KOPT-K1 (cell line): ENCODE measurements around the gene CLTB.
A peak's percentile ranks its signal among the peaks of the same experiment; 100 is the strongest.
"Not testable (repeated sequence)": the region's sequence is repeated elsewhere in the genome, so short reads cannot be mapped to it uniquely, and the experiment has no call there.

Source experiments
- H3K27ac ChIP-seq: fragments of 200-600 bp; sonication (generic); 2 replicates; pipeline ENCODE4 v1.5.1; 2016; ENCODE audit warnings: antibody characterized with exemption, mild to moderate bottlenecking, low read depth, low read length; ENCODE audit not compliant: poor library complexity, severe bottlenecking
- H3K36me3 ChIP-seq: fragments of 200-600 bp; sonication (generic); 2 replicates; pipeline ENCODE4 v1.5.1; 2017; ENCODE audit warnings: antibody characterized with exemption, mild to moderate bottlenecking, low read length, moderate library complexity; ENCODE audit not compliant: insufficient read depth
- H3K9me3 ChIP-seq: fragments of 200-600 bp; sonication (generic); 2 replicates; pipeline ENCODE4 v1.5.1; 2017; ENCODE audit warnings: antibody characterized with exemption, low read length, mild to moderate bottlenecking; ENCODE audit not compliant: insufficient read depth, poor library complexity, severe bottlenecking

CLTB gene, protein sequence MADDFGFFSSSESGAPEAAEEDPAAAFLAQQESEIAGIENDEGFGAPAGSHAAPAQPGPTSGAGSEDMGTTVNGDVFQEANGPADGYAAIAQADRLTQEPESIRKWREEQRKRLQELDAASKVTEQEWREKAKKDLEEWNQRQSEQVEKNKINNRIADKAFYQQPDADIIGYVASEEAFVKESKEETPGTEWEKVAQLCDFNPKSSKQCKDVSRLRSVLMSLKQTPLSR

DNA sequence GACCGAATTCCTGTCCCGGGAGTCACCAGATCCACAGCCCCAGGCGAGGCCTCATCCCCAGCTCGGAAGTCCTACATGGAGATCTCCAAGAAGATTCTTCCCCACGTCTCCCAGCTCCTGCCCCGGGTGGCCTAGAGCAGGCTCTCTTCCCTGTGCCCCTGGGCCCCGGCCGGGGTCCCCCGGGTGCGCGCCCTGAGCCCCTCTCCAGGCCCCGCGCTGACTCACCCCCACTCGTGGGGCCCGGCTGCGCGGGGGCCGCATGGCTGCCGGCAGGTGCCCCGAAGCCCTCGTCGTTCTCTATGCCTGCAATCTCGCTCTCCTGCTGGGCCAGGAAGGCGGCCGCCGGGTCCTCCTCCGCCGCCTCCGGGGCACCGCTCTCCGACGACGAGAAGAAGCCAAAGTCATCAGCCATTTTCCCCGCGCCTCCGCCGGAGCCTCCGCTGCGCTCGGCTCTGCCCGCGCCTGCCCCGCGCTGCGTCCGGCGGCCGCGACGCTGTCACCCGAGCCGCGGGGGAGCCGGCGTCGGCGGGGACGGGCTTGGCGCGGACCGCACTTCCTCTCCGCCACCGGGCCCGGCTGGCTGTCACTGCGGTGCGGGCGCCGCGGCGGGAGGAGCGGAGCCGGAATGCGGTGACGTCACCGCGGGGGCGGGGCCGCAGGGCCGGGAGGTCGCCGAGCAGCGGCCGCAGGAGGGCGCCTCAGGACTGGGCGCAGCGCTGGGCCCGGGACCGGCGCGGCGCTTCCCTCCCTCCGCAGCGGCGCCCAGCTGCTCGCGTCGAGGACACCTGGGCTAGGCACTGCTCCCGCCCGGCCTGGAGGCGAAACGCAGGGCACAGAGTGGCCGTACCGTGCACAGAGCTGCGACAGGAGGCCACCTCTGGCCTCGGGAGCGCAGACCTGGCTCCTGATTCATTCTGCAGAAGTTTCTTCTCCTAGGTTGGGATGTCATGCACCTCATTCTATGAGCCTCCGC lies at the start of gene CLTB:
TSS of gene CLTB (minus strand) at position 588 of the 973 bp plus-strand sequence. CDS start at position 412, 176 bp downstream.
- Histone ChIP-seq H3K27ac (peak within 1 kb of the TSS; percentile 70), H3K36me3 (no peaks in the 10 kb centered on the region), H3K9me3 (peaks cover 13% of the 10 kb centered on the region)

- H3K36me3 ChIP-seq, result peaks cover 38% of the 10 kb centered on the region
- no peak overlapping the region for H3K27ac ChIP-seq
- no peaks in the 10 kb centered on the region for H3K9me3 ChIP-seq
Observed at GRCh38 chr5:176463113-176463764, 46.9 kb upstream of the CLTB start.

GRCh38 chr5:176461349-176461748 lies 45.0 kb upstream of the CLTB start:
- H3K36me3 ChIP-seq, result peaks cover 19% of the 10 kb centered on the region
- no peaks in the 10 kb centered on the region for H3K9me3 ChIP-seq
- H3K27ac ChIP-seq, result no peak overlapping the region

GRCh38 chr5:176458904-176459561 lies 42.7 kb upstream of the CLTB start:
- no peaks in the 10 kb centered on the region for H3K9me3 ChIP-seq
- no peak overlapping the region for H3K27ac ChIP-seq
- H3K36me3 ChIP-seq, result peaks cover 12% of the 10 kb centered on the region

DNA sequence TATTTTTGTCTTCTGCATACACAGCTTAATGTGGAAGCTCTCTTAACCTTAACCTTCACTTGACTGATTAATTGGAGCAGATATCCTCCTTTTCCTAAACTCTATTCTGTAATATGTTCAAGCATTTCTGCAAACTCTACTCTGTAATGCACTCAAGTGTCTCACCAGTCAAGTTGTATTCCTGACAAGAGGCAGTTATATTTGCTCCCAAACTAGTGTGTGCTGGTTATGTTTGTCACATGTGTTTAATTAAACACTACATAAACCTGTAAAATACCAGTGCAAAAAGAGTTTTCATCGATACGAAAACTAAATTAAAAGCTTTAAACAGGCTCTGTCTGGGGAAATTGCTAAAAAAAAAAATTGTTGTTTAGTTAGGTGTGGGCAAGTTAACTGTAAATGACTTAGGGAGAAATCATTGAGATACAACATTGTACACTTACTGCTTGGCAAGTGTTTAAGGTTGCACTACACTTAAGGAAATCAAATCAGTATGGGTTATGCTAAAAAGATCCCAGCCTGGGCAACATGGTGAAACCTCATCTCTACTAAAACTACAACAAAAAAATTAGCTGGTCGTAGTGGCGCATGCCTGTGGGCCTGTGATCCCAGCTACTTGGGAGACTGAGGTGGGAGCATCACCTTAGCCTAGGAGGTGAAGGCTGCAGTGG lies 38.5 kb upstream of the CLTB start:
- no peak overlapping the region for H3K27ac ChIP-seq
- no peaks in the 10 kb centered on the region for H3K9me3 ChIP-seq
- H3K36me3 ChIP-seq, result peaks cover 38% of the 10 kb centered on the region

- no peak overlapping the region for H3K27ac ChIP-seq
- no peaks in the 10 kb centered on the region for H3K9me3 ChIP-seq
- peaks cover 33% of the 10 kb centered on the region for H3K36me3 ChIP-seq
Observed at GRCh38 chr5:176450077-176450476, 33.7 kb upstream of the CLTB start.

GRCh38 chr5:176447978-176448608 lies 31.8 kb upstream of the CLTB start, which contains the start of gene FAF2:
Gene FAF2 (plus strand): TSS chr5:176448385. CDS start chr5:176448408, 23 bp downstream.
- Histone ChIP-seq H3K27ac (peak within 1 kb of the TSS; percentile 90), H3K9me3 (no peaks in the 10 kb centered on the region), H3K36me3 (peaks cover 17% of the 10 kb centered on the region)

GRCh38 chr5:176447591-176447977 lies 31.2 kb upstream of the CLTB start:
- Histone ChIP-seq H3K9me3 (no peaks in the 10 kb centered on the region), H3K36me3 (peaks cover 11% of the 10 kb centered on the region), H3K27ac (peak overlapping the region; percentile 90)

GRCh38 chr5:176446884-176447590 lies 30.7 kb upstream of the CLTB start:
- H3K36me3 ChIP-seq, result peaks cover 6% of the 10 kb centered on the region
- no peaks in the 10 kb centered on the region for H3K9me3 ChIP-seq
- H3K27ac ChIP-seq, result peak overlapping the region; percentile 90

DNA sequence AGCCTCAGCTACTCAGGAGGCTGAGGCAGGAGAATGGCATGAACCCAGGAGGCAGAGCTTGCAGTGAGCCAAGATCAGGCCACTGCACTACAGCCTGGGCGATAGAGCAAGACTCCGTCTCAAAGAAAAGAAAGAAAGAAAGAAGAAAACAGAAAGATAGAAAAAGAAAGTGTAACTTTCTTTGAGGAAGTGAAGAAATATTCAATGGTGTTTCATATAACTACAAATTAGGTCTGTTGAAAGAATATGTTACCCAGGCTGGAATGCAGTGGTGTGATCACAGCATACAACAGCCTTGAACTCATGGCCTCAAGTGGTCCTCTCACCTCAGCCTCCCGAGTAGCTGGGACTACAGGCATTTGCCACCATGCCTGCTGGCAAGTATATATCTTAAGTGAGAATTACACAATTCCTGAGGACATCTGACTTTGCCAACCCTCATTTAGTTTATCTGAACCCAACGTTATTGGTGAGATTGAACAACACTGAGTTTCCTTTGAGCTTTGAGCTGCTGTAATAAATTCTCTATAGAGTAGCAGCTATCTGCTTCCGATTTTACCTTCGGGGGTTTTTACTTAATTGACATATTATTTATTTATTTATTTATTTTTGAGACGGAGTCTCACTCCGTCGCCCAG lies 29.8 kb upstream of the CLTB start:
- no peak overlapping the region for H3K27ac ChIP-seq
- H3K9me3 ChIP-seq, result no peaks in the 10 kb centered on the region
- H3K36me3 ChIP-seq, result 0 out of 2 replicates have a peak, but pooled peaks cover 4% of the 10 kb centered on the region

DNA sequence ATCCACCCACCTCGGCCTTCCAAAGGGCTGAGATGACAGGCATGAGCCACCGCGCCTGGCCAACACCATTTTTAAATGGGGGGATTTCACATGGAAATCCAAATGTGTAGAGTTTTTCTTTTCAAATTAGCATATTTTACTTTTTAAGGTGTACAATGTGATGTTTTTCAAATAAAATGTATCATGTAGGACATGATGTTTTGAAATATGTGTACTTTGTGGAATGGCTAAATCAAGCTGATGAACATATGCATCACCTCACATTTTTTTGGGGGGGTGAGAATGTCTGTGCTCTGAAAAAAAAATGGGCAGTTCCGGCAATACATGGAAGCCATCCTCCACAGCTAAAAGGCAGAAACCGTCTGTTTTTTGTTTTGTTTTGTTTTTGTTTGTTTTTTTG lies 28.4 kb upstream of the CLTB start:
- H3K27ac ChIP-seq, result no peak overlapping the region

GRCh38 chr5:176442911-176443310 lies 26.6 kb upstream of the CLTB start:
- not testable (repeated sequence) for H3K27ac ChIP-seq, H3K36me3 ChIP-seq, H3K9me3 ChIP-seq

More for the DNA sequence above, 28.4 kb upstream of the CLTB start:
- Histone ChIP-seq H3K9me3 (no peaks in the 10 kb centered on the region), H3K36me3 (no peaks in the 10 kb centered on the region)

DNA sequence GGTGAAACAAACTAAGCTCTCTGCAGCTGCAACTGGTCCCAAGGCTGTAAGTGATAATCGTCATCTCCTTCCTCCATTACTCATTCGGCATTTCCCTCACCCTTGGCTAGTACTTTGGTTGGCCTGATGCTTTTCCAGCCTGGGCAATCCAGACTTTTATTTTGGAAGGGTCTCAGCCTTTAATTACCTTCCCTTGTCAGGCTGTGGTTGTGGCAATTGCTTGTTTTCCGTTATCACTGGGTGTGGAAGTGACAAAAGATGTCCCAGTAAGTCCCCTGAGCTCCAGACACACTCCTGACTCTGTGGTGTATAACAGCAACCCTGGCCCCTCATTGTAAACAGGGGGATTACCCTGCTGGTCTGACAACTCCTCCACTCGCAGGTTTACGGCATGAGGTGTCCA lies 25.6 kb upstream of the CLTB start:
- Histone ChIP-seq H3K36me3 (no peaks in the 10 kb centered on the region), H3K27ac (no peak overlapping the region), H3K9me3 (no peaks in the 10 kb centered on the region)
